Activated CD4-positive, alpha-beta T cell treated with anti-CD3 and anti-CD28 coated beads for 4 hours (primary cell): Measurements from ENCODE around the gene RADIL.

Source experiments
- DNase-seq, 2 donors: peaks; one replicate each; pipeline ENCODE4 v3.0.0-alpha.2; 2020

The RADIL gene

GRCh38 chr7:4831723-4832495, 51.6 kb downstream of the RADIL start:
- no peak for DNase-seq

- peak; percentile 36 to 48 for DNase-seq
These were observed 53.3 kb downstream of the RADIL start for GRCh38 chr7:4830176-4830575.

- no peak for DNase-seq
These were observed 54.7 kb downstream of the RADIL start for GRCh38 chr7:4828720-4829383.

GRCh38 chr7:4825081-4825480, 58.4 kb downstream of the RADIL start:
- no peak for DNase-seq

- no peak for DNase-seq
These were observed 59.3 kb downstream of the RADIL start for GRCh38 chr7:4824120-4824775.

GRCh38 chr7:4823441-4824119, 59.9 kb downstream of the RADIL start:
- DNase-seq: no peak

- DNase-seq: no peak
These were observed 60.8 kb downstream of the RADIL start for GRCh38 chr7:4822677-4823076.

GRCh38 chr7:4820967-4821471, 62.5 kb downstream of the RADIL start:
- DNase-seq: no peak

GRCh38 chr7:4820405-4820966, 63.0 kb downstream of the RADIL start:
- no peak for DNase-seq

- no peak for DNase-seq
These were observed 63.7 kb downstream of the RADIL start for GRCh38 chr7:4819560-4820404.

- DNase-seq: no peak
These were observed 65.3 kb downstream of the RADIL start for GRCh38 chr7:4818000-4818794.

GRCh38 chr7:4817178-4817901, 66.2 kb downstream of the RADIL start:
- no peak for DNase-seq

GRCh38 chr7:4816419-4817080, 67.0 kb downstream of the RADIL start:
- DNase-seq: no peak

GRCh38 chr7:4815609-4816418, 67.7 kb downstream of the RADIL start:
- no peak for DNase-seq

GRCh38 chr7:4815121-4815520, 68.4 kb downstream of the RADIL start:
- DNase-seq: no peak

- no peak for DNase-seq
These were observed 69.1 kb downstream of the RADIL start for GRCh38 chr7:4814433-4814832.

GRCh38 chr7:4809666-4810065, 73.8 kb downstream of the RADIL start:
- no peak for DNase-seq

GRCh38 chr7:4809091-4809591, 74.4 kb downstream of the RADIL start:
- DNase-seq: peak; percentile 20 to 22

GRCh38 chr7:4808565-4808964, 75.0 kb downstream of the RADIL start:
- DNase-seq: no peak
